GM23338 (cell line): ENCODE results near the gene TGIF1. TPM values are rescaled to one million over a fixed set of nuclear protein-coding genes. Genes with fewer than 3 reads are reported as not detected.

ENCODE experiments used
- ATAC-seq: fragments of 200-7000 bp; cut with Tn5 transposase; 3 replicates; pipeline ENCODE4 v1.9.1; 2020
- DNase-seq: peaks from one replicate; pipeline ENCODE4 v3.0.0-alpha.2; 2015; ENCODE audit warnings: low spot score
- H2AFZ ChIP-seq: fragments of 200-600 bp; sonication (generic); 2 replicates; pipeline ENCODE4 v1.8.0; 2016; ENCODE audit warnings: antibody characterized with exemption, mild to moderate bottlenecking, moderate library complexity
- H3F3A ChIP-seq: fragments of 200-600 bp; sonication (generic); replicated peaks from 2 replicates; pipeline ENCODE4 v1.8.0; 2017; ENCODE audit warnings: antibody characterized with exemption, mixed run types, low read depth
- H3K27ac ChIP-seq: fragments of 200-600 bp; sonication (generic); 2 replicates; pipeline ENCODE4 v1.6.1; 2016; ENCODE audit warnings: low read depth
- H3K27me3 ChIP-seq: fragments of 200-600 bp; sonication (generic); 2 replicates; pipeline ENCODE4 v1.8.0; 2016; ENCODE audit warnings: mild to moderate bottlenecking, mixed run types, moderate library complexity; ENCODE audit not compliant: insufficient read depth
- H3K36me3 ChIP-seq: fragments of 200-600 bp; sonication (generic); 2 replicates; pipeline ENCODE4 v1.8.0; 2016; ENCODE audit warnings: mild to moderate bottlenecking; ENCODE audit not compliant: insufficient read depth
- H3K4me1 ChIP-seq: fragments of 200-600 bp; sonication (generic); 2 replicates; pipeline ENCODE4 v1.8.0; 2016; ENCODE audit warnings: mild to moderate bottlenecking, moderate library complexity; ENCODE audit not compliant: insufficient read depth
- H3K4me2 ChIP-seq: fragments of 200-600 bp; sonication (generic); 2 replicates; pipeline ENCODE4 v1.7.1; 2017; ENCODE audit warnings: mixed run types
- H3K4me3 ChIP-seq: fragments of 200-600 bp; sonication (generic); 2 replicates; pipeline ENCODE4 v1.6.1; 2016; ENCODE audit warnings: mixed run types
- H3K79me2 ChIP-seq: fragments of 200-600 bp; sonication (generic); replicated peaks from 2 replicates; pipeline ENCODE4 v1.8.0; 2017; ENCODE audit warnings: mild to moderate bottlenecking; ENCODE audit not compliant: insufficient read depth
- H3K9me2 ChIP-seq: fragments of 200-600 bp; sonication (generic); 2 replicates; pipeline ENCODE4 v1.8.0; 2017; ENCODE audit not compliant: insufficient read depth
- H4K20me1 ChIP-seq: fragments of 200-600 bp; sonication (generic); replicated peaks from 2 replicates; pipeline ENCODE4 v1.8.0; 2017; ENCODE audit warnings: mild to moderate bottlenecking; ENCODE audit not compliant: insufficient read depth
- H3K27ac Mint-ChIP-seq: 2 replicates; pipeline ENCODE4 v1.8.0; 2020; ENCODE audit warnings: inconsistent platforms, mild to moderate bottlenecking, moderate library complexity, mixed read lengths
- H3K27me3 Mint-ChIP-seq: 3 replicates; pipeline ENCODE4 v1.8.0; 2022; ENCODE audit warnings: low read depth, mild to moderate bottlenecking, moderate library complexity, mixed read lengths, inconsistent platforms; ENCODE audit not compliant: insufficient read depth, poor library complexity
- H3K36me3 Mint-ChIP-seq: 3 replicates; pipeline ENCODE4 v1.8.0; 2021; ENCODE audit warnings: low read depth, mild to moderate bottlenecking, inconsistent platforms, moderate library complexity, mixed read lengths
- H3K4me1 Mint-ChIP-seq: 3 replicates; pipeline ENCODE4 v1.8.0; 2020; ENCODE audit warnings: mild to moderate bottlenecking, inconsistent platforms, mixed read lengths
- H3K4me3 Mint-ChIP-seq: 3 replicates; pipeline ENCODE4 v1.8.0; 2021; ENCODE audit warnings: moderate library complexity, mild to moderate bottlenecking, inconsistent platforms, mixed read lengths
- H3K9me3 Mint-ChIP-seq: 3 replicates; pipeline ENCODE4 v1.8.0; 2020; ENCODE audit warnings: moderate library complexity, mild to moderate bottlenecking, inconsistent platforms, mixed read lengths
- EZH2 ChIP-seq: fragments of 200-600 bp; sonication (generic); IDR thresholded peaks from one replicate; pipeline ENCODE4 v1.8.0; 2017; ENCODE audit warnings: antibody characterized with exemption, mild to moderate bottlenecking, low read depth; ENCODE audit not compliant: unreplicated experiment
- NANOG ChIP-seq: IDR thresholded peaks from 2 replicates; pipeline ENCODE4 v1.6.1; 2016; ENCODE audit warnings: antibody characterized with exemption, borderline replicate concordance
- POLR2AphosphoS5 ChIP-seq: IDR thresholded peaks from 2 replicates; pipeline ENCODE4 v1.6.1; 2016; ENCODE audit warnings: antibody characterized with exemption, low read depth
- REST ChIP-seq: IDR thresholded peaks from one replicate; pipeline ENCODE4 v1.6.1; 2018; ENCODE audit warnings: antibody characterized with exemption; ENCODE audit not compliant: unreplicated experiment
- ZNF462 ChIP-seq: fragments of 250-450 bp; sonication (Bioruptor Pico); IDR thresholded peaks from 2 replicates; pipeline ENCODE4 v1.5.0; 2020; ENCODE audit warnings: mild to moderate bottlenecking, moderate library complexity
- polyA plus RNA-seq: library from polyadenylated mRNA; unstranded; fragments of >200 nt; fragmentation: Nextera tagmentation; extraction: Ambion mirVana; gene quantifications from 2 replicates; pipeline ENCODE4 v1.2.1, GENCODE V29; 2016
- total RNA-seq: library from RNA; depleted of rRNA; stranded (reverse); fragments of >200 nt; shearing (Covaris generic); gene quantifications from 2 replicates; pipeline ENCODE4 v1.2.3, GENCODE V29; 2014

TGIF1 gene
- total and polyA plus RNA-seq, 2 experiments from 2014 or later: 294 to 316 TPM

GRCh38 chr18:3440341-3440740, 9.6 kb upstream of the TGIF1 start:
- no peak for ATAC-seq
- no peaks in the 10 kb centered on the region for H3K9me3 Mint-ChIP-seq

More at GRCh38 chr18:3440341-3440740, 9.6 kb upstream of the TGIF1 start:
- no peak for DNase-seq
- Histone ChIP-seq H3K4me2 (no peak overlapping the region), H3K27me3 (no peaks in the 10 kb centered on the region), H3K9me2 (no peaks in the 10 kb centered on the region; the same call in 1 of the 2 replicates), H3K27ac (no peak overlapping the region), H2AFZ (no peak overlapping the region), H3K79me2 (no peaks in the 10 kb centered on the region), H3F3A (no peaks in the 10 kb centered on the region), H3K4me3 (no peak overlapping the region), H4K20me1 (no peaks in the 10 kb centered on the region), H3K4me1 (peaks cover 50% of the 10 kb centered on the region), H3K36me3 (no peaks in the 10 kb centered on the region)
- Mint-ChIP-seq H3K4me3 (no peak overlapping the region), H3K36me3 (no peaks in the 10 kb centered on the region), H3K27ac (no peak overlapping the region), H3K4me1 (peaks cover 29% of the 10 kb centered on the region), H3K27me3 (no peaks in the 10 kb centered on the region)
- TF ChIP-seq EZH2 (no peak), ZNF462 (CRISPR knock-in tag) (no peak), REST (no peak), POLR2AphosphoS5 (no peak), NANOG (no peak)
